SJCRH30 (cell line): ENCODE measurements around the gene UBAP2L. TPM values are rescaled to one million over a fixed set of nuclear protein-coding genes. Genes with fewer than 3 reads are reported as not detected.
"Not testable (repeated sequence)": the region's sequence is repeated elsewhere in the genome, so short reads cannot be mapped to it uniquely, and the experiment has no call there.

Experiments
- DNase-seq, 2 experiments: peaks; one replicate each; pipeline ENCODE4 v3.0.0-alpha.2; 2015 to 2020
- H3K27ac ChIP-seq: fragments of 250-450 bp; sonication (Bioruptor Pico); 2 replicates; pipeline ENCODE4 v1.5.1; 2020; ENCODE audit warnings: mild to moderate bottlenecking, moderate library complexity
- H3K27me3 ChIP-seq: fragments of 250-450 bp; sonication (Bioruptor Pico); 2 replicates; pipeline ENCODE4 v1.5.1; 2020; ENCODE audit warnings: mild to moderate bottlenecking, moderate library complexity
- H3K36me3 ChIP-seq: fragments of 250-450 bp; sonication (Bioruptor Pico); 2 replicates; pipeline ENCODE4 v1.5.1; 2020; ENCODE audit warnings: mild to moderate bottlenecking, moderate library complexity
- H3K4me1 ChIP-seq: fragments of 250-450 bp; sonication (Bioruptor Pico); 2 replicates; pipeline ENCODE4 v1.5.1; 2020; ENCODE audit warnings: mild to moderate bottlenecking, moderate library complexity
- H3K4me3 ChIP-seq: fragments of 250-450 bp; sonication (Bioruptor Pico); 2 replicates; pipeline ENCODE4 v1.5.1; 2020; ENCODE audit warnings: mild to moderate bottlenecking, moderate library complexity
- H3K9me3 ChIP-seq: fragments of 250-450 bp; sonication (Bioruptor Pico); replicated peaks from 2 replicates; pipeline ENCODE4 v1.5.1; 2020; ENCODE audit warnings: mild to moderate bottlenecking, moderate library complexity
- total RNA-seq: library from RNA; depleted of rRNA; stranded (reverse); fragments of >200 nt; shearing (Covaris generic); gene quantifications from 2 replicates; pipeline ENCODE4 v1.2.3, GENCODE V29; 2014

The UBAP2L gene
- total RNA-seq, 1 experiment from 2014 or later: 129 TPM

DNA sequence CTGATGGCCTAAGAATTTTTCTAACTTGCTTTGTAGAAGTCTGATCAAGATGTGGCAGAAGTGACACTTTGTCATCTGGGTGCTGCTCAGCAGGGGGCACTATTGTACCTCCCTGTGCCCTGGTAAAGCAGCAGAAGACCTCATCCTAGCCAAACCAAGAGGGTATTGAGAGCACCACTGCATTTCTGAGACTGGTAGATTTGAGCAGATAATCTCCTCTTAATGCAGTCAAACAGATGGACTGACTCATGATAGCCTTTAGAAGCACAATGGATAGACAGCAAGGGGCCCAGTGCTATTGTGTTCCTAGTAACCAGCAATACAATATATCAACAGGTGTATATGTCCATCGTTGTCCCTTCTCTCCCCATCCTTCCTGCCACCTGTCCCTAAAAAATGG is 34.6 kb upstream of the UBAP2L start:
- Histone ChIP-seq H3K4me1 (peaks cover 17% of the 10 kb centered on the region), H3K4me3 (no peak overlapping the region), H3K9me3 (no peaks in the 10 kb centered on the region), H3K27me3 (no peaks in the 10 kb centered on the region), H3K27ac (peak overlapping the region; percentile 59), H3K36me3 (no peaks in the 10 kb centered on the region)
- peak; percentile 79 to 88 for DNase-seq

- DNase-seq: no peak
- no peak overlapping the region for H3K4me3 ChIP-seq
These were observed 33.8 kb upstream of the UBAP2L start for GRCh38 chr1:154186852-154187501.

GRCh38 chr1:154190550-154190949 is 30.2 kb upstream of the UBAP2L start:
- Histone ChIP-seq H3K4me1 (peaks cover 42% of the 10 kb centered on the region), H3K9me3 (no peaks in the 10 kb centered on the region), H3K27me3 (no peaks in the 10 kb centered on the region), H3K4me3 (no peak overlapping the region), H3K36me3 (no peaks in the 10 kb centered on the region), H3K27ac (no peak overlapping the region)
- DNase-seq: no peak

More at GRCh38 chr1:154186852-154187501, 33.8 kb upstream of the UBAP2L start:
- peaks cover 20% of the 10 kb centered on the region for H3K4me1 ChIP-seq
- H3K27me3 ChIP-seq: no peaks in the 10 kb centered on the region
- H3K27ac ChIP-seq: peak overlapping the region; percentile 59
- no peaks in the 10 kb centered on the region for H3K36me3 ChIP-seq
- H3K9me3 ChIP-seq: no peaks in the 10 kb centered on the region

DNA sequence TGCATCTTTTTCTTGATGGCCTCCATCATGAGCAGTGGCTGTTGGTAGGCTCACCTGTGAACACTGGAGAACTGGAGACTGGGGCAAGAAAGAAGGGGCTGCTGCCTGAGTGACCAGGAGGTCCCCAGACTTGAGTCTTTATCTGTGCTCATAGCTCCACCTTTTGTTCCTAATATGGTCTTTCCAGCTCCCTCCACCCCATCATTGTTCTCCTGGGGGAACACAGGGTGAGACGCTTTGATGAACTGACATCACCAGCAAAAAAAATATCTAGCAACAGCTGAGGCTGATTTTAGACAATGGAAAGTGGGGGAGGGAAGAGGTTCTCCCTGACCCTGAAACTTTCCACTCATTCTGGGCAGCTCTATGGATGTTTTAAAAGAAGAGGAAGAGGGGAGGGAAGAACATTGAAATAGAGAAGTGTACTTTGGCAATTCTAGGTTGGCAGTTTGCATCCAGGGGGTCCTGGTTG is 28.7 kb upstream of the UBAP2L start, which contains the start of gene TPM3:
TSS of gene TPM3 (minus strand) at position 111 of the 472 bp plus-strand sequence. CDS start at position 29, 82 bp downstream.
- no peak within 1 kb of the TSS for H3K4me3 ChIP-seq
- peaks cover 32% of the 10 kb centered on the region for H3K4me1 ChIP-seq
- peak within 1 kb of the TSS; percentile 54 for H3K27ac ChIP-seq
- DNase-seq: peak; percentile 53 to 69
- no peaks in the 10 kb centered on the region for H3K27me3 ChIP-seq
- no peaks in the 10 kb centered on the region for H3K9me3 ChIP-seq
- H3K36me3 ChIP-seq: no peaks in the 10 kb centered on the region

DNA sequence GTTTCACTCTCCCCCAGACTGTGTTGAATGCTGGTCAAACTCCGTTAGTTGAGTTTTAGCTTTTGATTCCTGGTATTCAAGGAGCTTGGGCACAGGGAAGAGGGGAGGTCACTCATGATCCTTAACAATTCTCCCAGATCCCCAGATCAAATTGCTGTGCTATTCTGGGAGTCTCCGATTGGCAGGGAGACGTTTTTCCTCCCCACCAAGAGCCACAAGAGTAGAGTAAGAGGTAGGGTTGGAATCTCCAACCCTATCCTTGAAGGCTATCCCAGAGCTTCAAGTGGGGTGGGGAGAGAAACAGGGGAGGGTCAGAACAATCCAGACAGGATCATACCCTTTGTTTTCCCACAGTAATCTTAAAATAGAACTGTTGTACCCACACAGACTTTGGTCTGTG is 28.3 kb upstream of the UBAP2L start:
- DNase-seq: no peak
- no peaks in the 10 kb centered on the region for H3K9me3 ChIP-seq
- H3K27ac ChIP-seq: peak overlapping the region; percentile 54
- H3K4me3 ChIP-seq: no peak overlapping the region
- H3K27me3 ChIP-seq: no peaks in the 10 kb centered on the region
- H3K4me1 ChIP-seq: peaks cover 32% of the 10 kb centered on the region
- H3K36me3 ChIP-seq: no peaks in the 10 kb centered on the region

DNA sequence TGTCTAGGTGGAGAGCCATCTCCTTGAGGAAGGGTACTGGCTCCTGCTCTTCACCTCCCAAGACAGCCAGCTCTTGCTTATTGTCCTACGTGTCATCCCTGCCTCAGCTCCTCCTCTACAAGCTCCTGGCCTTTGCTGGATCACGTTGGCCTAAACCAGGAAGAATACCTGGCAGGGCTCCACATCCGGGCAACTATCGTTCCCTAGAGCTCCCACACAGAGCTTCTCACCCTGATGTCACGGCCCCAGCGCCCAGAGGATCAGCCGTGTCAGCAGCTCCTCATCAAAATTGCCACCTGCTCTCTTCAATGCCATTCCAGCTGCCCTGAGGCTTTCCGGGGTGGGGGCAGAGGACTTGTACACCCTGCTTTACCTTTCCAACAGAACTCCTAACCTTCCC is 26.9 kb upstream of the UBAP2L start:
- H3K27ac ChIP-seq: no peak overlapping the region
- DNase-seq: peak; percentile 63 to 72
- no peaks in the 10 kb centered on the region for H3K36me3 ChIP-seq
- H3K4me1 ChIP-seq: peaks cover 32% of the 10 kb centered on the region
- no peaks in the 10 kb centered on the region for H3K27me3 ChIP-seq
- H3K4me3 ChIP-seq: no peak overlapping the region
- H3K9me3 ChIP-seq: no peaks in the 10 kb centered on the region

DNA sequence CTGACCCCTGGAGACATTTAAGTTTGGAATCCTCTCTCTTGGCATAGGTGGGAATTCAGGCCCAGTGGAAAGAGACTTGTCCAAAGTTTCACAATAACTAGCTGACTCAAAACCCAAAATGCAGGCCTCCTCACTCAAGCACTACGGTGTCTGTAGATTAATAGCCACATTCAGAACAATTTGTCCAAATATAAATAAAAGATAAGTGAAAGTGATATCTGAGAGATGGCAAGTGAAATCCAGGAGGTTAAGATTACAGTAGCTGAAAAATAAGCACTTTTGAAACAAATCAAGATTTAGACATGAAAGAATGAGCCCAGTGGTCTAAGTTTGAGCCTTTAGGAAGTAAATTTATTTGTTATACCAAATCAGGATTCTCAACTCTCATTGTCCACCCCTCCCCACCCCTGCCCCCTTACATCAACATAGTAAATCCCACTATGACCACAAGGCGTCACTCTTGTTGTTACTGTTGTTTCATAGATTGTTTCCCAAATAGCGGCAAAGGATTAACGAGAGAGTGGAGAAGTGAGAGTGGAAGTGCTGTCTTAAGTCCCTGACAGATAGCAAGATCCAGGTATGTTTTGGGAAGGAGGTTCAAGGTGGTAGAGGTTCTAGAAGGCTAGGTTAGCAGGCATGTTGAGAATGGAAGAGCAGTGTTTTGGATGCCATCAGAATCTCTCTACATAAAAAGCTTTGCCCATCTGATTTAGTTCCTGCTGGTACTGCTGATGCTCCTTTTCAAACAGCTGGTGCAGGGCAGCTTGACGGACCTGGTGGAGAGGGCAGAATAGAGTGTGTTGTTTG is 21.8 kb upstream of the UBAP2L start:
- H3K36me3 ChIP-seq: no peaks in the 10 kb centered on the region
- H3K27ac ChIP-seq: no peak overlapping the region
- no peak overlapping the region for H3K4me3 ChIP-seq
- peak; percentile 45 to 67 for DNase-seq
- H3K9me3 ChIP-seq: no peaks in the 10 kb centered on the region
- H3K27me3 ChIP-seq: no peaks in the 10 kb centered on the region
- peaks cover 7% of the 10 kb centered on the region for H3K4me1 ChIP-seq

GRCh38 chr1:154199563-154199879 is 21.2 kb upstream of the UBAP2L start:
- Histone ChIP-seq H3K27me3 (no peaks in the 10 kb centered on the region), H3K27ac (no peak overlapping the region), H3K36me3 (no peaks in the 10 kb centered on the region), H3K4me1 (peaks cover 3% of the 10 kb centered on the region; the same call in 1 of the 2 replicates), H3K4me3 (no peak overlapping the region), H3K9me3 (no peaks in the 10 kb centered on the region)
- no peak for DNase-seq

DNA sequence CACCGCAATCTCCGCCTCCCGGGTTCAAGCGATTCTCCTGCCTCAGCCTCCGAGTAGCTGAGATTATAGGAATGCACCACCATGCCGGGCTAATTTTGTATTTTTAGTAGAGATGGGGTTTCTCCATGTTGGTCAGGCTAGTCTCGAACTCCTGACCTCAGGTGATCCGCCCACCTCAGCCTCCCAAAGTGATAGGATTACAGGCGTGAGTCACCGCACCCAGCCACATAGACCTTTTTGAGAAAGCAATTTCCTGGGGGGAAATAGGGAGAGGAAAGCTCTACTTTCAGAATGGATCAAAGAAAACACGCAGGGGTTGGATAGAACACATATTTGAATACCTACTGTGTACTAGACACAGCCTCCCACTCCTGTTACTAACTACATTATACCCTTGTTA is 15.0 kb upstream of the UBAP2L start:
- peaks cover 27% of the 10 kb centered on the region for H3K36me3 ChIP-seq
- not testable (repeated sequence) for H3K9me3 ChIP-seq, H3K27ac ChIP-seq, DNase-seq, H3K4me1 ChIP-seq, H3K27me3 ChIP-seq, H3K4me3 ChIP-seq

GRCh38 chr1:154206196-154206595 is 14.6 kb upstream of the UBAP2L start, which contains the start of gene CFAP141:
TSS of gene CFAP141 (minus strand) at chr1:154206333. CDS start at chr1:154206307, 26 bp downstream.
- H3K27me3 ChIP-seq: no peaks in the 10 kb centered on the region
- no peak within 1 kb of the TSS for H3K27ac ChIP-seq
- no peak for DNase-seq
- H3K4me3 ChIP-seq: no peak within 1 kb of the TSS
- no peaks in the 10 kb centered on the region for H3K9me3 ChIP-seq
- H3K36me3 ChIP-seq: peaks cover 27% of the 10 kb centered on the region
- H3K4me1 ChIP-seq: no peaks in the 10 kb centered on the region

- no peaks in the 10 kb centered on the region for H3K27me3 ChIP-seq
- no peaks in the 10 kb centered on the region for H3K9me3 ChIP-seq
- no peaks in the 10 kb centered on the region for H3K4me1 ChIP-seq
- H3K27ac ChIP-seq: no peak overlapping the region
- H3K36me3 ChIP-seq: peaks cover 37% of the 10 kb centered on the region
- no peak overlapping the region for H3K4me3 ChIP-seq
- no peak for DNase-seq
These were observed 13.5 kb upstream of the UBAP2L start for GRCh38 chr1:154207262-154207661.

DNA sequence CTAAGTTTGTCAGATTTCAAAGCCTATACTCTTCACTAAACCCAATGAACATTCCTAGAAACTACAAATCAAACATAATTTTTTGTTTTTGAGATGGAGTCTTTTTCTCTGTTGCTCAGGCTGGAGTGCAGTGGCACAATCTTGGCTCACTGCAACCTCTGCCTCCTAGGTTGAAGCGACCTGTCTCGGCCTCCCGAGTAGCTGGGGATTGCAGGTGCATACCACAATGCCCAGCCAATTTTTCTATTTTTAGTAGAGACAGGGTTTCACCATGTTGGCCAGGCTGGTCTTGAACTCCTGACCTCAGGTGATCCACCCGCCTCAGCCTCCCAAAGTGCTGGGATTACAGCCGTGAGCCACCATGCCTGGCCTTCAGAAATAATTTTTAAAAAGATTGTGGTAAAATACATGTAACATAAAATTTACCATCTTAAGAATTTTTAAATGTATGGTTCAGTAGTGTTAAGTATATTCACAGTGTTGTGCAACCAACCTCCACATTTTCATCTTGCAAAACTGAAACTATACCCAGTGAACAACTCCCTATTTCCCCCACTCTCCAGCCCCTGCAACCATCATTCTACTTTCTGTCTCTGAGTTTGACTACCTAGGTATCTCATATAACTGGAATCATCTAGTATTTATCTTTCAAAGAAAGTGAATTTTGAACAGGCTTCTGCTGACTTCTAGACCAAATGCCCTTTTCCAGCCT is 11.9 kb upstream of the UBAP2L start:
- no peaks in the 10 kb centered on the region for H3K9me3 ChIP-seq
- H3K27me3 ChIP-seq: no peaks in the 10 kb centered on the region
- H3K36me3 ChIP-seq: peaks cover 51% of the 10 kb centered on the region
- no peak overlapping the region for H3K4me3 ChIP-seq
- H3K27ac ChIP-seq: no peak overlapping the region
- no peaks in the 10 kb centered on the region for H3K4me1 ChIP-seq
- DNase-seq: no peak

DNA sequence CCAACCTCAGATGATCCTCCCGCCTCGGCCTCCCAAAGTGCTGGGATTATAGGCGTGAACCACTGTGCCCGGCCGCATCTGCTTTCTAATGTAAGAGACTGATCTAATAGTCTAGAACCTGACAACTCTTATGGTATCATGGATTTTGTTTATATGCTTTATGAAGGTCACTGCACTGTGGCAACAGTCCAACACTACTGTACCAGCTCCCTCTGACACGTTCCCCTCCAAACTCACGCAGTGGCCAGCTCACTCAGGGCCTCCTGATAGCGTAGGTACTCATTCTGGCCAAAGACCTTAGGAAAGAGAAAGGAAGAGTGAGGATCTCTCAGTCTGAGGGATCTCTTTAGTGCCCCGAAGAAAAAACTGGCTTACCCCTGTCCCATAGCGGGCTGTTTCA is 8.7 kb upstream of the UBAP2L start:
- no peak overlapping the region for H3K27ac ChIP-seq
- H3K36me3 ChIP-seq: peaks cover 48% of the 10 kb centered on the region
- no peak for DNase-seq
- H3K4me3 ChIP-seq: no peak overlapping the region
- H3K27me3 ChIP-seq: no peaks in the 10 kb centered on the region
- H3K4me1 ChIP-seq: no peaks in the 10 kb centered on the region
- no peaks in the 10 kb centered on the region for H3K9me3 ChIP-seq

DNA sequence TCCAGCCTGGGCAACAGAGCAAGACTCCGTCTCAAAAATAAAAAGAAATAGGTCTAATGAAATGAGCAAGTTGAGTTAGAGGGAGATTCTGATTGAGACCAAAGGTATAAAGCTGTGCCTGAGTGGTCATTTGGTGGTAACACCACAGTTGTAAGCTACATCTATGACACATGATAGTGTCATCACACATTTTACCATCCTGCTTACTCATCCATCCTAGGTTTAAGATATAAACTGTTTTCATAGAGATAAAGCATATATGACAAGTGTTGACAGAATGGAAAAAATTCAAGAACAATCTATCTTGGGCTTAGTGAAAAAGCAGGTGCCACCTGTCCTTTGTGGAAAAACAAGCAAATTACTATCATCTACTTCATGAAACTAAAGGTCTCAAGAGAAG is 7.5 kb upstream of the UBAP2L start:
- no peak for DNase-seq
- no peak overlapping the region for H3K4me3 ChIP-seq
- no peak overlapping the region for H3K27ac ChIP-seq
- H3K9me3 ChIP-seq: no peaks in the 10 kb centered on the region
- no peaks in the 10 kb centered on the region for H3K27me3 ChIP-seq
- no peaks in the 10 kb centered on the region for H3K4me1 ChIP-seq
- H3K36me3 ChIP-seq: peaks cover 59% of the 10 kb centered on the region

DNA sequence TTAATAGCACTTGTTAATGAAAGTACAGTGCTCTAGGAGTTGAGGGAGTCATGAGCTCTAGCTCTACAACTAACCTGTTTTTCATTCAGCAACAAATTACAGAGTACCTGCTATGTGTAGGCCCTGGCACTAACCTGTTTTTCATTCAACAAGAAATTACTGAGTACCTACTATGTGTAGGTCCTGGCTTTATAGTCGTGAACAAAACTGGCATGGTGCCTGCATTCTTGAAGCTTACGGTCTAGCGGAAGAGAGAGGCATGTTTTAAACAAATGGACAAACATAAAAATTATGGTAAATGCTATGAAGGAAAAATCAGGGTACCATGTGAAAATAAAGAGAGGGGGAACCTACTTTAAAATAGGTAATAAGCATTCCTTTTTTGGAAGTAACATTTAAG is 2.2 kb upstream of the UBAP2L start:
- H3K36me3 ChIP-seq: peaks cover 30% of the 10 kb centered on the region
- 0 out of 2 replicates have a peak, but pooled peaks cover 4% of the 10 kb centered on the region for H3K9me3 ChIP-seq
- peaks cover 3% of the 10 kb centered on the region; the same call in 1 of the 2 replicates for H3K4me1 ChIP-seq
- H3K27ac ChIP-seq: no peak overlapping the region
- no peak overlapping the region for H3K4me3 ChIP-seq
- H3K27me3 ChIP-seq: no peaks in the 10 kb centered on the region
- DNase-seq: no peak
